Jurkat, Clone E6-1 (cell line): Measurements from ENCODE around the gene TNC.

ENCODE experiments used
- DNase-seq: peaks from one replicate; pipeline ENCODE4 v3.0.0-alpha.2; 2011; ENCODE audit warnings: low read depth, low spot score
- H3K4me3 ChIP-seq: 2 replicates; pipeline ENCODE4 v1.5.1; 2011; ENCODE audit warnings: mild to moderate bottlenecking, low read length, control low read depth, moderate library complexity

TNC gene

DNA sequence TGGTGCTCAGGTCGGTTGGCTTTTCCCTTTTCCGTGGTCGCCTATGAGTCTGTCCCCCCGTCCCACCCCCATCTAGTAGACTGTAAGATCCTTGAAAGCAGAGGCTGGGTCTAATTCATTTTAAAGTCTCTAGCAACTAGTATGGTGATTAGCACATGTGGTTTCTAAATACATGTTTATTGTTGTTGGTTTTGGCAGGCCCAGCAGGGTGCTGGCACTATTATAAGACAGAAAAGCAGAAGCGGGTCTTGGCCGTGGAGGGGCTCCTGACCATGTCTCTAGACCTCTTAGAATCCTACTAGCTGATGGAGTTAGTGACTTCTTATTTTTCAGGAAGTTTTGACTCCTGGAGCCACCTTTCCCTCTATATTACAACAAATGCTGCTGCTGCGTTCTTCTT, 126.1 kb downstream of the TNC start:
- no peak overlapping the region for H3K4me3 ChIP-seq
- DNase-seq: no peak

GRCh38 chr9:114990901-114991300, 127.1 kb downstream of the TNC start:
- DNase-seq: no peak
- no peak overlapping the region for H3K4me3 ChIP-seq

GRCh38 chr9:114989600-114990410, 128.2 kb downstream of the TNC start:
- H3K4me3 ChIP-seq: no peak overlapping the region
- DNase-seq: peak; percentile 22

DNA sequence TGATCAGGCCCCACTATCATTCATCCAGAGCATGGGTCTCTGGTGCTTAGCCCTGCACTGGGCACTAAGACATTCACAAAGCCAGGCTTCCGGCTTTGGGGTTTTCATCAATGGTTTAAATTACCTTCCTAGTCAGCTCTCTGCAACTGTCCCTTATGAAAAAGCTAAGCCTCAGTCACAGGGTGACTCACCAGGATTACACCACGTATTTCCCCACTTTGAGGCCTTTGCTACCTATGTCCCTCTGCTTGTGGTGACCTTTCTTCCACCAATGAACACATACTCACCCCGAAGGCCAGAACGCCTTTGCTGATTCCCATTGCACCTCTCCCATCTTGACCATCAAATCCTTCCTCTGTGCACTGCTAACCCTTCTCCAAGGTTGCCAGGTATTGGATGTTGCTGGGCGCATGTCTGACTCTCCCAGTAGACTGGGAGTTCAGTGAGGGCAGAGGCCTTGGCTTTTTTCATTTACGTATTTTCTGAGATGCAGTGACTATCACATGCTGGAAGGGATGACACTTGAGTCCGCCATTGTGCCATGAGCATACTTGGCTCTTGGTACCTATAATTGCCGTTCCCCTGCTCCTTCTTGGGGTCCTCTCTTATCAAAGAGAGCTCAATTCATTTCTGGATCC, 128.9 kb downstream of the TNC start:
- DNase-seq: no peak
- no peak overlapping the region for H3K4me3 ChIP-seq

GRCh38 chr9:114987116-114987515, 130.8 kb downstream of the TNC start:
- DNase-seq: no peak

DNA sequence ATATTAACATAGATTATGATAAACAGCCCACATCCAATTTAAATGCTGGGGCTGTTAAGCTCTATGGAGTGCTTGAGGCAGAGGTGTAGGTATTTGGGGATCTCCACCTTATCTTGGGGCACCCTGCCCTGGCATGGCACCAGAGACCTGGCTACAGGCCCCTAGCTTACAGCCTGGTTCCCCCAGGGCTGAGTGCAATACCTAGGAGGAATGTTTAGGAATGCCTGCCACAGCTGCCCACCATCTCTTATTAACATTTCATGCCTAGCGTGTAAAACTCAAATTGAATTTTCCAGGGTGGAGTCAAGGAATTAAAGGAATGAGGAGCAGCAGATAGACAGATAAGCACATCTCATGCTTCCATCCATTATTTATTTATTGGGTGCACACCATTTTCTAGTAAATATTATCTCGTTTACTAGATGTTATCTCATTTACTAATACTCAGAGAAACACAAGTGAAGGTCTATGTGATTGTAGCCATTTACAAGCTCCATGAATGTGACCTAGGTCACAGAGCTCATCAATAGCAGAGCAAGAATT, 131.9 kb downstream of the TNC start:
- no peak overlapping the region for H3K4me3 ChIP-seq
- no peak for DNase-seq

More at GRCh38 chr9:114987116-114987515, 130.8 kb downstream of the TNC start:
- H3K4me3 ChIP-seq: no peak overlapping the region

DNA sequence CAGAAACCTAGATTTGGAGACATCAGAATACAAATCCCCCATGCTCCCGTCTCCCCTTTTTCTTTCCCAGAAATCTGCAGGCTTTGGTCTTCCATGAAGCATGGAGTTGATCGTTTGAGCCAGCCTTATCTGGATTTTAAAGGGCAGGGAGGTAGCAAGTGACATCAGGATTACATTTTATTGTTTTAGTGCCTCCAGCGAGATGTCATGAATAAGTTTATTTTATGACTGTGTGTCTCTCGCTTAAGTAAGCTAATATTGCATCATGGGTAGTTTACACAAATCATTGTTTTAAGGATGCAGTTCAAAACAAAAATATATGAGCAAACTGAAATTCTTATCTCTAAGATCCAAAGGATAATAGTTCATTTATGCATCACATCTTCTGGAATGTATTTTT, 136.9 kb downstream of the TNC start:
- no peak overlapping the region for H3K4me3 ChIP-seq
- DNase-seq: no peak

GRCh38 chr9:114973216-114973615, 144.7 kb downstream of the TNC start:
- no peak for DNase-seq
- no peak overlapping the region for H3K4me3 ChIP-seq

DNA sequence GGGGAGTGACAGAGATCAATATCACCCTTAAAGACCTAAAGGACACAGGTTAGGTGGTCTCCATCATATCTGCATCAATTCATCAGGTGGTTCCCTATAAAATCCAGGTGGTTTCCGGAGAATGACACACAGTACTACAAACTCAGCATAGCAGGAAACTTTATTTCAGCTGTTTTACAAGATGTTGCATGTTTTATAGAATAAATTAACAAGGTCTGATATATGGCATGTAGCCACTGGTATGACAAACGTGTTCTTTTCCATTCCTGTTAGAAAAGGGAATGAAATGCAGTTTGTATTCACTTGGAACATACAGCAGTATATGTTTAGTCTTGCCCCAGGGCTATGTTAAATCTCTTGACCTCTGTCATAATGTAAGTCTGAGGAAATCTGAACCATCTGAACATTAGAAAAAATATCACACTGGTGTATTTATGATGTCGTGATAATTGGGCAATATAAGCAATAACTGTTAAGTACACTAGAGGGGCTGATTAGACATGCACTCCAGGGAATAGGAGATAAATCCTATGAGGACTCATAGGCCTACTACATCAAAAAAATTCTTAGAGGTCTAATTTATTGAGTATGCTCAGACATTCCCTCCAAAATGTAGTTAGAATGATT, 145.3 kb downstream of the TNC start:
- no peak for DNase-seq
- H3K4me3 ChIP-seq: no peak overlapping the region
